ENCODE measurements around the gene SYAP1.
"Not testable (repeated sequence)": the region's sequence is repeated elsewhere in the genome, so short reads cannot be mapped to it uniquely, and the experiment has no call there.

SYAP1 gene, protein sequence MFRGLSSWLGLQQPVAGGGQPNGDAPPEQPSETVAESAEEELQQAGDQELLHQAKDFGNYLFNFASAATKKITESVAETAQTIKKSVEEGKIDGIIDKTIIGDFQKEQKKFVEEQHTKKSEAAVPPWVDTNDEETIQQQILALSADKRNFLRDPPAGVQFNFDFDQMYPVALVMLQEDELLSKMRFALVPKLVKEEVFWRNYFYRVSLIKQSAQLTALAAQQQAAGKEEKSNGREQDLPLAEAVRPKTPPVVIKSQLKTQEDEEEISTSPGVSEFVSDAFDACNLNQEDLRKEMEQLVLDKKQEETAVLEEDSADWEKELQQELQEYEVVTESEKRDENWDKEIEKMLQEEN

DNA sequence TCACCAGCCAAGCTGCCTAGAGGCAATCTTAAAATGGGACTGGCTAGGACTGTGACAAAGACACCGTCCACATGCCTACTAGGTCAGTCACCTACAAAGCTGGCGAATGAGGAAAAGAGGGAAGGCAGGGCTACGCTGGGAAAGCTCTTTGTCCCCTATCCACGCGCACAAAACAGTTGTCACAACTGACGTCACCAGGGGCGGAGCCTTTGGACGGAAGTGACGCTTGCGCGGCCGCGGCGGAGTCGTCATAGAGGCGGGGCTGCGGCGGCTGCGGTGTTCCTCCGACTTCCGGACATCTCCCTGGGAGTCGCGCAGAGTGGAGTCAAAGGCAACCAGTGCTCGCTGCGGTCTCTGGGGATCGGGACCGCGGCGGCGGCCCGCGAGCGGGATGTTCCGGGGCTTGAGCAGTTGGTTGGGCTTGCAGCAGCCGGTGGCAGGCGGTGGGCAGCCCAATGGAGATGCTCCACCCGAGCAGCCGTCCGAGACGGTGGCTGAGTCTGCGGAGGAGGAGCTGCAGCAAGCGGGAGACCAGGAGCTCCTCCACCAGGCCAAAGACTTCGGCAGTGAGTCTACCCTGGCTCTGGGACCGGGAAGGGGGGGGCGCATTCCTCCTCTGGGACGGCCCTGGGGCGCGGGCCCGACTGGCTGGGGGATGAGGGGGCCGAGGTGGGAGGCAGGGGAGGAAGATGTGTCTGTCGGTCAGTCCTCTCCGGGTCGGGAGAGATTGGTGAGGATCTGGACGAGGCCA, at the start of gene SYAP1:
Gene SYAP1 (plus strand): TSS at position 279 of the 751 bp plus-strand sequence. CDS start 113 bp downstream, at position 392.
- DNase-seq = peak; percentile 47

DNA sequence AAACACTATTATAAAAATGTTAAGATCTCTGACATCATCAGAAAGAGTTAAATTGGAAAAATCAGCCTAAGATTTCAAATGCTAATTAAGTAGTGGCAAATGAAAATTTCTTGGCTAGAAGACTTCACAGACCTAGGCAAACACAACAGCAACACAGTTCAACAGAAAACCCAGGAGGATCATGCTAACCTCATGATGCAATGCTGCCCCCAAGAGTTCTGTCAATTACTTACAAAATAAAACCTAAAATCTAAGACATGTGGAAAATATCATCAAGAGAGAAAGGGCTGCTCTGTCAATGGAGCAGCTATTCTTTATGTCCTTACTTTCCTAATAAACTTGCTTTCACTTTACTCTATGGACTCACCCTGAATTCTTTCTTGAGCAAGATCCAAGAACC, 48.4 kb upstream of the SYAP1 start:
- DNase-seq = peak; percentile 2

DNA sequence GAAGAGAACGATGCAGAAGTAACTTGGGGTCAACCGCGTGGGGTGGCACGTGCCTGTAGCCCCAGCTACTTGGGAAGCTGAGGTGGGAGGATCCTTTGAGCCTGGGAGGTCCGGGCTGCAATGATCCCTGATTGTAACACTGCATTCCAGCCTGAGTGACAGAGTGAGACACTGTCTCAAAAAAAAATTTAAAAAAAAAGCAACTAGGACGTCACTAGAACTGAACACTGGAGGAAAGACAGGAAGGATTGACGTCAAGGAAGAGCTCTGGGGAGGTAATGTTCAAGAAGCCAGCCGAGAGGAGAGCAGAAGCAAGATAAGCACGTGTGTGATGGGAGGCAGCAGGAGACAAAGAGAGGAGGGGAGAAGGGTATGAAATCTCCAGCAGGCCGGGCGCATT, 40.7 kb upstream of the SYAP1 start:
- DNase-seq = no peak

DNA sequence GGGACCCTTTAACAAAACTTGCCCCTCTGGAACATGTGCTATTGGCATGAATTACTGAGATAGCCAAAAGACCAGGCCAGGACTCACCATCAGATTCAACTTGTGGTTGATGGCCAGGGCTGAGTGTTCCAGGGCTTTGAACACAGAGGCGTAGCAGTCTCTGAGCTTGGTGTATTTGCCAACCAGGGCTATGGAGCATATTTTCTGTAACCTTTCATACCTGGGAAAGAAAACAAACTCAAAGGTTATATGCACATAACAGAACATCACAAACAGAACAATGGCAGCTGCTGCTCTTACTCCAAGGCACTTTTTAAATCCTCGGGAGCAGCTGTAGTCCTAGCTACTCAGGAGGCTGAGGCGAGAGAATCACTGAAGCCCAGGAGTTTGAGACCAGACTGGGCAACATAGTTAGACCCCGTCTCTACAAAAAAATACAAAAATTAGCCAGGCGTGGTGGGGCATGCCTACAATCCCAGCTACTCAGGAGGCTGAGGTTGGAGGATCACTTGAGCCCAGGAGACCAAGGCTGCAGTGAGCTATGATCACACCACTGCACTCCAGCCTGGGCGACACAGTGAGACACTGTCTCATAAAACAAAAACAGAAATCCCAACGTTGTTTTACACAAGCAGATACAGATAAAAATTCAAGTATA, 36.3 kb upstream of the SYAP1 start:
- DNase-seq = no peak

DNA sequence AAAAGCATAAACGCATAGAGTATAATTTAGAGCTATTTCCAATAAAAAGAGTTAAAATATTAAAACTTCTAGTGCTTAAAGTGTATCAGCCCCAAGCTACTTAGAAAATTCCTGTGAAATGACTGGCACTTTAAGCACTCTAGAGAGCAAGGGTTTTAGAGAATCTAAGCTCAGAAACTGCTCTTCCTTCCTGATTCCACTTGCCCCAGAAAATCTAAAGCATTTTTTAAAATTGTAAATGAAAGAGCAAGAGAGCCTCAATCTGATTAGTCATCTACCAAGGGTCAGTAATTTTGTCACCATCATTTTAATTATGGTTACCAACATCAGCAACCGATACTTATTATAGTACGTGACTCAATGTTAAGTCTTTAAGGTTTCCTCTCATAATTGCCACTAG, 31.9 kb upstream of the SYAP1 start:
- peak; percentile 10 for DNase-seq

DNA sequence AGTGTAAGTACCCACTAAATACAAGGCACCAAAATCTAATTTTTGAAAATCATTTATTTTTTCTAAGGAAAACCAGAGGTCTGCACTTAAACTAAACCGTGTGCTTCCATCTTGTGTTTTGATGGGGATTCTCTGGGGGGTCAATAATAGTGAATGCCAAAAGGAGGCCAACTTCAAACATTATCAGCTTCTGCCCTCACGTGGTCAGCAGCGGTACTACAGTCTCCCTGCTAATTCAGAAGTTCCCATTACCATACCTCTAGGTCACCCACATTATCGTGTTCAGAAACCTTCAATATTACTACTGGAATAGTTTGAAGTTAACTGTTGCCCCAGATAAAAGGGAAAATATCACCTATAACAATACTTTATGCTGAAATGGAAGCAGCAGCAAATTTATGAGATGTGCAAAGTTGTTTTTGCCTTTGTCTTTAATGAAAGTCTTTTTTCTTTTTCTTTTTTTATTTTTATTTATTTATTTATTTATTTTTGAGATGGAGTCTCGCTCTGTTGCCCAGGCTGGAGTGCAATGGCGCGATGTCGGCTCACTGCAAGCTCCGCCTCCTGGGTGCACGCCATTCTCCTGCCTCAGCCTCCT, 24.2 kb upstream of the SYAP1 start:
- peak; percentile 9 for DNase-seq

DNA sequence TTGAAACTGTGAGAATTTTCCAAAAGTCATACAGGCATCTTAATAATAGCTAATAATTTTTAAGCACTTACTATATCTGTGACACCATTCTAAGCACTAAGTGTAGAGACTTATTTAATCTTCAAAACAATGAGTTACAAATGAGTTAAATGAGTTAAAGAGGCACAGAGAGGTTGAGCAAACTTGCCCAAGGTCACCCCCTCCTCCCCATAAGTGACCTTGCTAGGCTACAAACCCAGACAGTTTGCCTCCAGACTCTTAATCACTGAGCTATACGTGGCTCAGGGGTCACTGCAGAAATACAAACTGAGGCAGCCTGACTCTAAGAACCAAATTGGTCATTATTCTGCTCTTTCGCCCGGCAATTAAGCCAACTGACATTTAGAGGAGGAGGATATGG, 22.5 kb upstream of the SYAP1 start:
- DNase-seq = no peak

DNA sequence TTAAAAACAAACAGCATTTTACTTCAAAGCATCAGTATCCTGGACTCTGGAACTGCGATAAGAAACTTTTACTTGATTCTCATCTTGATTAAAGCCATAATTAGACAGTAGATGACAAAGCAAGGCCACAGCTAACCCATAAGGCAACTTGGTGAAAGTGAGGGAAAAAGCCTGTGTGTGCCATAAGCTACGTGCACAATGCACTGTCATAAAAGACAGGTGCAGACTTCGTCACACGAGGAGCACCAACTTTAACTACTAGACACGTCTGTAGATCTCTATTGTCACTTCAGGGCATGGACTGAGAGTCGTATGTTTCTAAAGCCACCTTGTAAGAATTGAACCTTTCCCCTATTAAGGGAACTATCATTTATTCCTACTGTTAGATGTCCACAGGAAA, 20.0 kb upstream of the SYAP1 start:
- no peak for DNase-seq

DNA sequence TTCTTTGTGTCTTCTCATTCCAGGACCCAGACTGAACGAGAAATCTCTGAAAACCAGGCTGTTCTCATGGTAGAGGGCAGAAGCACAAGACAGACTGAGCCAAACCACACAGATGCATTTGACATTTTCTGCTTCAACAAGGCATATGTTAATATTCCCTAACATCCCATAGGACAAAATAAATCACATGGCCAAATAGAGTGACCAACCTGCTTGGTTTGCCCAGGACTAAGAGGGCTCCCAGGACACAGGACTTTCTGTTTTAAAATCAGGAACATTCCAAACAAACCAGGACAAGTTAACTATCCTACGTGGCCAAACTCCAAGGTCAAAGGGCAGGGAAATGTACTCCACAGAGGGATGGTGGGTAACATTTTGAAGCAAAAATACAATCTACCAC, 18.7 kb upstream of the SYAP1 start:
- no peak for DNase-seq

DNA sequence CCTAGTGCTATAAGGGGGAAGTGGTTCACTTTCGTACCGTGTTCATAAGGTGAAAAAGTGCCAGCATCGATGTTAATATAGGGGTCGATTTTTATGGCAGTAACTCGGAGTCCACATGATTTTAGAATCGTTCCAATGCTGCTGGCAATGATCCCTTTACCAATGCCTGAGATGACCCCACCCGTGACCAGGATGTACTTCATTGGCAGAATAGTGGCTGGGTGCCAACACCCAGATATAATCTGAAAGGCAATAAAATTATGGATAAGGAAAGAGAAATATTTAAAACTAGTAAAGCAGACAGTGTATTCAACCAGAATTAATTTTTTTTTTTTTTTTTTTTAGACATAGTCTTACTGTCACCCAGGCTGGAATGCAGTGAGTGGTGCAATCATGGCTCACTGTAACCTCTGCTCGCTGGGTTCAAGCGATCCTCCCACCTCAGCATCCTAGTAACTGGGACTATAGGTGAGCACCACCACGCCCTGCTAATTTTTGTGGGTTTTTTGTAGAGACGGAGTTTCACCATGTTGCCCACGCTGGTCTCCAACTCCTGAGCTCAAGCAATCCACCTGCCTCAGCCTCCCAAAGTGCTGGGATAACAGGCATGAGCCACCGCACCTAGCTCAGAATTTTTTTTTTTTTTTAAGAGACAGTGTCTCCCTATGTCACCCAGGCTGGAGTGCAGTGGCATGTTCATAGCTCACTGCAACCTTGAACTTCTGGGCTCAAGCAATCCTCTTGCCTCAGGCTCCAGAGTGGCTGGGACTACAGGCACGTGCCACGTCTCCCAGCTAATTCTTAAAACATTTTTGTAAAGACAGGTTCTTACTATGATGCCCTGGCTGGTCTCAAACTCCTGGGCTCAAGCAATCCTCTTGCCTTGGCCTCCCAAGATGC, 16.5 kb upstream of the SYAP1 start:
- no peak for DNase-seq

DNA sequence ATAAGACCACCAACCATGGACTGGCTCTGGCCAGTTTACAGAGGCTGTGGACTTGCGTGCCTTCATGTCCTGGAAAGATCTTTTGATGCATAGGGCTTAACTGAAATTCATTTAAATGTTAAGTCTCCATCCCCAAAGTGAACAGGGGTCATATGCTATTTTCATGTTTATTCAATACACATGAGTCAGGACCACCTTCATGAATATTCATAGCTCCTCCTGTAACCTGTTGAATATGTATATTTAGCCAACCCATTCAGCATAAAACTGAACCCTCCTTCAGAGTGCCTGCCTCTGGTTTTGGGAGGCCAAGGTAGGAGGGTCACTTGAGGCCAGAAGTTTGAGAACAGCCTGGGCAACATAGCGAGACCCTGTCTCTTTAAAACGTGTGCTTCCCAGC, 14.0 kb upstream of the SYAP1 start:
- no peak for DNase-seq

DNA sequence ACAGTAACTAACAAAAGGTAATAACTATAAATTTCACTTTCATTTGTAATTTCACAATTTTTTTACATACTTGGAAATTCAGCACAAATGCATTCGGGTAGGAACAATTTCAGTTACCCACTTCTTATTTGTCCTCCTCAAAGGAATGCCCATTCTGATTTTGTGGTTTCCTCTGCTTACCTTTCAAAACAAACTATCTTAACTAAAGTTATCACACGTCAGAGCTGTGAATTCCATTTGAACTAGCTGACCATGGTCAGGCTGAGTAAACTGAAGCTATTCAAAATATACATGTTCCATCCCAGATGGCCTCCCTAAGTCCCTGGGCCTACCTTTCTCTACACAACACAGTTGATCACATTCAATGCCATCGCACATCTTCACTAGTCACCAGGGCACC, 11.4 kb upstream of the SYAP1 start:
- DNase-seq = no peak

DNA sequence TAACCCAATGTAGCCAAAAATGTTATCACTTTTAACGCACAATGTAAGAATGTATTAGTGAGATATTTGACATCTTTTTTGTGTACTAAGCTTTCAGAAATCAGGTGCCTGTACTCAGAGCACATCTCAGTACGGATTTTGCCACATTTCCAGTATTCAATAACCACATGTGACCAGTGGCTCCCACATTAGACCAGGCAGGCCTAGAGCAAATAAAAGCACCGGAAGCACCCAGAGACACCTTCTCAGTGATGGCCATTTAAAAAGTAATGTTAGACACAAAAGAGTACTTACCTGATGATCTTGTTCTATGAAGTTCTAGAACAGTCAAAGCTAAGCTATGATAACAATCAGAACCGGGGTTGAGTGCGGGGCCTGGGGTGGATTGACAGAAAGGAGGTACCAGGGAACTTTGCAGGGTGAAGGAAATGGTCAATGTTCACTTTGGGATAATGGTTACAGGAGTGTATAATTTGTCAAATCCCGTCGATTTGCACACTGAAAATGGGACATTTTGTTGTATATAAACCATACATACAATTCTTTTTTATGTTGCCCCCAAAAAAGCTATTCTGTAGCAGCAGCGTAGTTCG, 8.1 kb upstream of the SYAP1 start:
- DNase-seq = no peak

DNA sequence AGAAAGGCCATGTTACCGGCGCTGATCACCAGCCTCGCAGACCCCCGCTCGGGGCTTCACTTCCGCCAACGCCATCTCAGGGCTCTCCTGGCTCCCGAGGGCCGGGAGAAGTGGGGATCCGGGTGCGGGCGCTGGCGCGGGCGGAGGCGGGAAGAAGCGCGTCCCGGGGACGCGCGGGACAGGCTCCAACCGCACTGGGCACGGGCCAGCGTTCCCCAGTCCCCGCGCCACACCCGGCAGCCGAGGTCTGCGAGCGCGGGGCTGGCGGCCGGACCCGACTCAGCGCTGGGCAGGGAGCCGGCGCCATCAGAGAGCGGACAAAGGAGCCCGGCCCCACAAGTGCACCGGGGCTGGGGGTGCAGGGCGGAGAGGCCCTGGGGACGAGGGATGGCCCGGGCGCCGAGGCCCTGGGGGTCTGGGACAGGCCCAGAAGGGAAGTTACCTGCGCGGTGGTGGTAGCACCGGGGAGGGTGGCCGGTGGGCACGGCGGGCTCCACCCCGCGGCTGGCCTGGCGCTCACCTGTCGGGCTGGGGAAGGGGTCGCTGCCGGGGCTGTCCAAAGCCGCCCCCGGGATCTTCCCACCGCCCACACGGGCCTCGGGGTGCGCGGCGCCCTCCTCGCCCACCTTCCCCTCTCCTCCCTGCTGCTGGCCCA, 7.4 kb upstream of the SYAP1 start:
- DNase-seq = no peak

DNA sequence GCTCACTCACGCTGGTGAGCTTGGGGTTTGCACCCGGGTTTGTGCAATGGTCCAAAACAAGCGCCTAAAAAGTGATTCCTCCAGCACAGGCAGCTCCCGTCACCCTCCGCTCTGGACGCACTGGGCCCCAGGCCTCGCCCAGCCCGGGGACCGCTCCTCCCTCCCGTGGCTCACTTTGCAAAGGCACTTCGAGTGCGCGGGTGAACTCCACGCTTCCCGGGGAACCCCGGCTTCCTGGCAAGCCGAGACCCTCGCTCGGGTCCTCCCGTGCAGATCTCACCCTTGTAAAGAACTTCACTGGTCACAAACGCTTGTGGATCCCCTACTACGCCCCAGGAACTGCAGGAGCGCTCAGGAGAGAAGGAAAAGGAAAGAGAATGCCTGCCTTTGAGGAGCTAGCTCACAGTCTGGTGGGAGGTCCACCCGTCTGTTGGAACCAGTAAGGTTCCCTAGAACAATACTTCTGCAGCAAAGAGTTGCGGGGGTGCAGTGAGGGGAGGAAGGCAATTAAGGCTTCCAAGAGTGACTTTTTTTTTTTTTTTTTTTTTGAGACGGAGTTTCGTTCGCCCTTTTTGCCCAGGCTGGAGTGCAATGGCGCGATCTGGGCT, 6.8 kb upstream of the SYAP1 start, which contains the start of gene CTPS2:
Gene CTPS2 (minus strand): TSS at position 122 of the 608 bp plus-strand sequence. CDS start 9,767 bp downstream, outside the sequence.
- no peak for DNase-seq

DNA sequence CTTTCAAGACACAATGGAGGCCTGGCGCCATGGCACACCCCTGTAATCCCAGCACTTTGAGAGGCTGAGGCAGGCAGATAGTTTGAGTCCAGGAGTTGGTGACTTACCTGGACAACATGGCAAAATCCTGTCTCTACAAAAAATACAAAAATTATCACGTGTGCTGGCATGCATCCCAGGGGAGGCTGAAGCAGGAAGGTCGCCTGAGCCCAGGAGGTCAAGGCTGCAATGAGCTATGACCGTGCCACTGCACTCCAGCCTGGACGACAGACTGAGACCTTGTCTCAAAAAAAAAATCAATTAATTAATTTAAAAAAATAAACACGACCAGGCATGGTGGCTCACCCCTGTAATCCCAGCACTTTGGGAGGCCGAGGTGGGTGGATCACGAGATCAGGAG, 4.9 kb upstream of the SYAP1 start:
- no peak for DNase-seq

DNA sequence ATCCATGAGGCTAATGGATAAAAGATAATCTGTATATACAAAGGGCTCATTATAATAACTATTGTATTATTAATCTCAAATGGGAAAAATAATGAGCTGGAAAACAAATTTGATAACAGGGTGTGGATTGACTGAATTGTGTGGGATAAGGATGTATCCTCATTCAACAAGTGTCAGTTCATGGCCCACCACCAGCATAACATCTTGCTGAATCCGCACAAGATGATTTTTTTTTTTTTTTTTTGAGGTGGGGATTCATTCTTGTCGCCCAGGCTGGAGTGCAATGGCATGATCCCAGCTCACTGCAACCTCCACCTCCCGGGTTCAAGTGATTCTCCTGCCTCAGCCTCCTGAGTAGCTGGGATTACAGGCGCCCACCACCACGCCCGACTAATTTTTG, 3.8 kb upstream of the SYAP1 start:
- DNase-seq = not testable (repeated sequence)

DNA sequence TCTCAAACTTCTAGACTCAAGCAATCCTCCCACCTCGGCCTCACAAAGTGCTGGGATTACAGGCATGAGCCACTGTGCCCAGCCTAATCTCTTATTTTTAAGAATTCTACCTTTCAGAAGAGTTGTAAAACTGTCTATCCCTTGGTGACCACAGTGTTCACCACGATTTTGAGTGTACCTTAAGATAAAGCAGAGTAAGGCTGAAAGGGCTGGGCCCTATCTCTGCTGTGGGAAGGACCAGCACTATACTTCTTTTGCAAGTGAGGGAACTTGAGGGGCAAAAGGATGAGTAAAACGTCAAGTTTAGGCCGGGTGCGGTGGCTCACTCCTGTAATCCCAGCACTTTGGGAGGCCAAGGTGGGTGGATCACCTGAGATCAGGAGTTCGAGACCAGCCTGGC, 3.0 kb upstream of the SYAP1 start:
- not testable (repeated sequence) for DNase-seq

DNA sequence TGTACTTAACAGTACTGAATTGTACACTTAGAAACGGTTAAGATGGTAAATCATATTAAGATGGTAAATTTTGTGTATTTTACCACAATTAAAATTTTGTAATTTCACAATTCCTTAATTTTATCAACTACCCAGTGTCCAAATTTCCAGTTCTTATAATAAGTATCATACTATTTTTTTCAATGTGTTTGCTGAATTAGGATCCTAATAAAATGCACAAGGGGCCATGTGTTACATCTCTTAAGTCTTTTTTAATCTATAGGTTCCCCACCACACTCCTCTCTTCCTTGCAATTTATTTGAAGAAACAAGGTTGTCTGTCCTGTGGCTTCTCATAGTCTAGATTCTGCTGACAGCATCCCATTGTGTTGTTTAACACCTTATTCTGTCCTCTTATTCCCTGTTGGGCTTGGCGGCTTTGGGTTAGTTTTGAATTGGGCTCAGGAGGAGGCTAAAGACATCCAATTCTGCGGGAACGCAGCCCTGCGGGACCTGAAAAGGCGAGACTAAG, 533 bp upstream of the SYAP1 start:
- DNase-seq = no peak

DNA sequence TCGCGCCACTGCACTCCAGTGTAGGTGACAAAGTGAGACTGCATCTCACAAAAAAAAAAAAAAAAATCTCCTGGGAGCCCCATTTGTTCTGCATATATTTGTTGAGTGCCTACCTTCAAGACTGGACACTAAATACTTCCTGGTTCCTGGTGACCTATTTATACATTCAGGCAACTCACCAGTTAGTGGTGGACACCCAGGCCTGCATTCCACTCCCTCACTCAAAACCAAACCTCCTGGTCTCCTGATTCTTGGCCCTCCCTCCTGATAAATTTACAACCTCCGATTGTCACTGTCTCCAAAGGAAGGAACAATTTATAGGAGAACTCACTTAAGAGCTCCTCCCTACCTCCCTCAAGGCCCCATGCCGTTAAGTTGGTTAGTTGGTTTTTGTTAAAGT, 3.1 kb downstream of the SYAP1 start:
- no peak for DNase-seq

DNA sequence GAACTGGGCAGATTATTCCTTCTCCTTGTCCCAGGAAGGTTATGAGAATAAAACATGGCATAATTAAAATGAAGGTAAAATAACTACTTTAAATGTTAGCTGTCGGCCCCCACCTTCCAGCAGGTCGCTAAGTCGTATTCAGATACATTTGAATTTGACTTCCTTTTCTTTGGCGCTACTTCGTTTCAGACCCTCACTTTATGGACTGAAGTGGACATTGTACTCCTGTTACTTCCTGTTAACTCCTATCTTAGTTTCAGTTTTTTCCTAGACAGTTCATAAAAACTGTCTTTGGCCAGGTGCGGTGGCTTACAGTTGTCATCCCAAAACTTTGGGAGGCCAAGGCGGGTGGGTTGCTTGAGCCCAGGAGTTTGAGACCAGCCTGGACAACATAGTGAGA, 5.7 kb downstream of the SYAP1 start:
- no peak for DNase-seq

Data from kidney glomerular epithelial cell (primary cell).